ENCODE results near the gene SLC2A3.
"Not testable (repeated sequence)": the region's sequence is repeated elsewhere in the genome, so short reads cannot be mapped to it uniquely, and the experiment has no call there.

The SLC2A3 gene

GRCh38 chr12:7916936-7917335, 19.1 kb downstream of the SLC2A3 start:
- DNase-seq (ENCODE audit: low spot score): no peak

- no peak for DNase-seq (ENCODE audit: low spot score)
Measured at GRCh38 chr12:7915661-7916403, 20.2 kb downstream of the SLC2A3 start.

GRCh38 chr12:7910106-7910505, 25.9 kb downstream of the SLC2A3 start:
- not testable (repeated sequence) for DNase-seq (ENCODE audit: low spot score)

- no peak for DNase-seq (ENCODE audit: low spot score)
Measured at GRCh38 chr12:7907009-7907408, 29.0 kb downstream of the SLC2A3 start.

- DNase-seq (ENCODE audit: low spot score): not testable (repeated sequence)
Measured at GRCh38 chr12:7906303-7906702, 29.7 kb downstream of the SLC2A3 start.

GRCh38 chr12:7905600-7906125, 30.3 kb downstream of the SLC2A3 start:
- DNase-seq (ENCODE audit: low spot score): not testable (repeated sequence)

- DNase-seq (ENCODE audit: low spot score): no peak
Measured at GRCh38 chr12:7905071-7905470, 30.9 kb downstream of the SLC2A3 start.

- not testable (repeated sequence) for DNase-seq (ENCODE audit: low spot score)
Measured at GRCh38 chr12:7902416-7902815, 33.6 kb downstream of the SLC2A3 start.

GRCh38 chr12:7899755-7900154, 36.2 kb downstream of the SLC2A3 start:
- no peak for DNase-seq (ENCODE audit: low spot score)

GRCh38 chr12:7896726-7897125, 39.3 kb downstream of the SLC2A3 start:
- not testable (repeated sequence) for DNase-seq (ENCODE audit: low spot score)

GRCh38 chr12:7892186-7892980, 43.6 kb downstream of the SLC2A3 start:
- no peak for DNase-seq (ENCODE audit: low spot score)

GRCh38 chr12:7884689-7885088, 51.3 kb downstream of the SLC2A3 start:
- no peak for DNase-seq (ENCODE audit: low spot score)

- not testable (repeated sequence) for DNase-seq (ENCODE audit: low spot score)
Measured at GRCh38 chr12:7881736-7882120, 54.3 kb downstream of the SLC2A3 start.

GRCh38 chr12:7880952-7881735, 54.8 kb downstream of the SLC2A3 start:
- not testable (repeated sequence) for DNase-seq (ENCODE audit: low spot score)

- DNase-seq (ENCODE audit: low spot score): no peak
Measured at GRCh38 chr12:7879246-7879645, 56.7 kb downstream of the SLC2A3 start.

GRCh38 chr12:7877420-7877819, 58.6 kb downstream of the SLC2A3 start:
- no peak for DNase-seq (ENCODE audit: low spot score)

- DNase-seq (ENCODE audit: low spot score): no peak
Measured at GRCh38 chr12:7872566-7873319, 63.2 kb downstream of the SLC2A3 start, which contains the start of gene SLC2A14. Gene SLC2A14 (minus strand): TSS chr12:7872915. CDS start chr12:7869880, 3,035 bp downstream.

GRCh38 chr12:7870335-7870734, 65.7 kb downstream of the SLC2A3 start:
- DNase-seq (ENCODE audit: low spot score): no peak

All from CD4-positive, alpha-beta T cell treated with Interleukin-6 at 100 ng/mL for 8 hours (primary cell).